H1 (cell line): Measurements from ENCODE around the gene LIN54. TPM values are rescaled to one million over a fixed set of nuclear protein-coding genes. Genes with fewer than 3 reads are reported as not detected.

Experiments
- ASH2L ChIP-seq: fragments of 200-600, 300-600 bp; sonication (generic); IDR thresholded peaks from one replicate; pipeline ENCODE4 v1.7.1; 2017; ENCODE audit warnings: low read length
- BACH1 ChIP-seq: IDR thresholded peaks from 2 replicates; pipeline ENCODE4 v1.6.1; 2012; ENCODE audit warnings: low read length, improper control_type of control experiment
- CEBPB ChIP-seq: IDR thresholded peaks from 2 replicates; pipeline ENCODE4 v1.6.1; 2012; ENCODE audit warnings: low read depth, low read length
- CHD1 ChIP-seq: IDR thresholded peaks from 2 replicates; pipeline ENCODE4 v1.6.1; 2012; ENCODE audit warnings: low read depth, low read length, improper control_type of control experiment
- CHD2 ChIP-seq: IDR thresholded peaks from 2 replicates; pipeline ENCODE4 v1.6.1; 2012; ENCODE audit warnings: low read length, improper control_type of control experiment
- EGR1 ChIP-seq: IDR thresholded peaks from 2 replicates; pipeline ENCODE4 v1.6.1; 2011; ENCODE audit warnings: low read depth, low read length, borderline replicate concordance
- FOSL1 ChIP-seq: IDR thresholded peaks from 2 replicates; pipeline ENCODE4 v1.6.1; 2011; ENCODE audit warnings: mild to moderate bottlenecking, low read depth, low read length, moderate library complexity; ENCODE audit not compliant: insufficient read depth
- GTF2F1 ChIP-seq: IDR thresholded peaks from 2 replicates; pipeline ENCODE4 v1.6.1; 2012; ENCODE audit warnings: low read depth, low read length, improper control_type of control experiment, borderline replicate concordance
- HDAC2 ChIP-seq, 2 experiments: fragments of 300-600 bp in 1 of 2; sonication (generic) in 1 of 2; IDR thresholded peaks; 2 replicates each; pipeline ENCODE4 v1.6.1; 2011 to 2012; ENCODE audit warnings: low read depth in 2 of 2, low read length in 2 of 2, mild to moderate bottlenecking in 2 of 2, moderate library complexity in 2 of 2, borderline replicate concordance in 1 of 2, inconsistent platforms in 1 of 2
- KDM1A ChIP-seq: fragments of 200-600, 300-600 bp; sonication (generic); IDR thresholded peaks from 2 replicates; pipeline ENCODE4 v1.7.1; 2016; ENCODE audit warnings: mild to moderate bottlenecking, low read length, borderline replicate concordance
- MAFK ChIP-seq: IDR thresholded peaks from 2 replicates; pipeline ENCODE4 v1.6.1; 2012; ENCODE audit warnings: low read depth, mild to moderate bottlenecking, improper control_type of control experiment, low read length
- NRF1 ChIP-seq: IDR thresholded peaks from 2 replicates; pipeline ENCODE4 v1.6.1; 2011; ENCODE audit warnings: mild to moderate bottlenecking, low read depth, low read length, improper control_type of control experiment
- PHF8 ChIP-seq: fragments of 200-600 bp; sonication (generic); conservative IDR thresholded peaks from 2 replicates; pipeline ENCODE4 v1.7.1; 2012; ENCODE audit warnings: low read depth, mild to moderate bottlenecking, inconsistent platforms, low read length, moderate library complexity
- RFX5 ChIP-seq: IDR thresholded peaks from 2 replicates; pipeline ENCODE4 v1.6.1; 2011; ENCODE audit warnings: low read depth, low read length, improper control_type of control experiment, borderline replicate concordance
- RXRA ChIP-seq: IDR thresholded peaks from 2 replicates; pipeline ENCODE4 v1.6.1; 2011; ENCODE audit warnings: low read depth, mild to moderate bottlenecking, low read length, moderate library complexity; ENCODE audit not compliant: insufficient read depth
- SP1 ChIP-seq: IDR thresholded peaks from 2 replicates; pipeline ENCODE4 v1.6.1; 2011; ENCODE audit warnings: low read depth, low read length
- SP4 ChIP-seq: IDR thresholded peaks from 2 replicates; pipeline ENCODE4 v1.6.1; 2012; ENCODE audit warnings: low read length, inconsistent platforms
- ZNF274 ChIP-seq: IDR thresholded peaks from 2 replicates; pipeline ENCODE4 v1.7.0; 2012; ENCODE audit warnings: low read length, borderline replicate concordance; ENCODE audit errors: extremely low read depth
- polyA plus RNA-seq, 7 experiments: library from polyadenylated mRNA; depleted of rRNA in 3 of 7; stranded (reverse) in 5 of 7; unstranded in 2 of 7; fragments of >200 nt in 5 of 7; fragments of 200-250 nt in 2 of 7; gene quantifications; 1 replicate in 5 of 7; 2 replicates in 1 of 7; 4 replicates in 1 of 7; pipeline versions ENCODE4 v1.2.1 to v1.2.3, GENCODE V29; 2011 to 2013; ENCODE audit warnings: missing spikeins in 2 of 7, mixed read lengths in 2 of 7
- total RNA-seq: library from RNA; stranded (reverse); fragmentation: NEBNext Ultra II Directional; extraction: Animal tissue kit (Norgen Biotek cat#: 25700); gene quantifications from 2 replicates; pipeline ENCODE4 v1.2.1, GENCODE V29; 2021
- TF ChIP-seq, protein P1 (sequence below): IDR thresholded peaks from 2 replicates; pipeline ENCODE4 v1.6.1; 2011; ENCODE audit warnings: low read length, improper control_type of control experiment
- TF ChIP-seq, protein P2 (sequence below): IDR thresholded peaks from 2 replicates; pipeline ENCODE4 v1.6.1; 2011; ENCODE audit warnings: low read depth, mild to moderate bottlenecking, low read length; ENCODE audit not compliant: insufficient read depth

Gene LIN54
- total and polyA plus RNA-seq, 2 of the 8 experiments (the other 6 are each of a cell fraction or from before 2014, with no cell fraction given) = 5.7 to 11.1 TPM

GRCh38 chr4:83012687-83013419 lies 2.2 kb upstream of the LIN54 start (continued):
- TF ChIP-seq RXRA (no peak), PHF8 (no peak; the same call in 1 of the 2 replicates), SP1 (peak; percentile 80; the same call in 1 of the 2 replicates), HDAC2 (IDR thresholded peaks at IDR 0.05; ENCODE audit: borderline replicate concordance in 1 of 2, low read depth in 2 of 2, low read length in 2 of 2) (no peak), CEBPB (no peak), RFX5 (no peak), ZNF274 (no peak), CHD1 (peak; percentile 93), ASH2L (peak; percentile 40), EGR1 (0 out of 2 replicates have a peak, but pooled peaks have one; percentile 53), NRF1 (no peak), GTF2F1 (peak; percentile 38; the same call in 1 of the 2 replicates), CHD2 (no peak), FOSL1 (no peak), SP4 (0 out of 2 replicates have a peak, but pooled peaks have one; percentile 48), MAFK (peak; percentile 66), KDM1A (no peak), BACH1 (peak; percentile 14; the same call in 1 of the 2 replicates)
- TF ChIP-seq, protein P1, sequence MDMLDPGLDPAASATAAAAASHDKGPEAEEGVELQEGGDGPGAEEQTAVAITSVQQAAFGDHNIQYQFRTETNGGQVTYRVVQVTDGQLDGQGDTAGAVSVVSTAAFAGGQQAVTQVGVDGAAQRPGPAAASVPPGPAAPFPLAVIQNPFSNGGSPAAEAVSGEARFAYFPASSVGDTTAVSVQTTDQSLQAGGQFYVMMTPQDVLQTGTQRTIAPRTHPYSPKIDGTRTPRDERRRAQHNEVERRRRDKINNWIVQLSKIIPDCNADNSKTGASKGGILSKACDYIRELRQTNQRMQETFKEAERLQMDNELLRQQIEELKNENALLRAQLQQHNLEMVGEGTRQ = peak; percentile 86
- TF ChIP-seq, protein P2, sequence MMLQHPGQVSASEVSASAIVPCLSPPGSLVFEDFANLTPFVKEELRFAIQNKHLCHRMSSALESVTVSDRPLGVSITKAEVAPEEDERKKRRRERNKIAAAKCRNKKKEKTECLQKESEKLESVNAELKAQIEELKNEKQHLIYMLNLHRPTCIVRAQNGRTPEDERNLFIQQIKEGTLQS = peak; percentile 70; the same call in 1 of the 2 replicates
